Measurements from ENCODE around the gene JAKMIP2. TPM values are rescaled to one million over a fixed set of nuclear protein-coding genes. Genes with fewer than 3 reads are reported as not detected.
"Not testable (repeated sequence)": the region's sequence is repeated elsewhere in the genome, so short reads cannot be mapped to it uniquely, and the experiment has no call there.

JAKMIP2 gene
- total RNA-seq, 6 experiments from 2014 or later, result 0.07 to 0.56 (median 0.31) TPM

DNA sequence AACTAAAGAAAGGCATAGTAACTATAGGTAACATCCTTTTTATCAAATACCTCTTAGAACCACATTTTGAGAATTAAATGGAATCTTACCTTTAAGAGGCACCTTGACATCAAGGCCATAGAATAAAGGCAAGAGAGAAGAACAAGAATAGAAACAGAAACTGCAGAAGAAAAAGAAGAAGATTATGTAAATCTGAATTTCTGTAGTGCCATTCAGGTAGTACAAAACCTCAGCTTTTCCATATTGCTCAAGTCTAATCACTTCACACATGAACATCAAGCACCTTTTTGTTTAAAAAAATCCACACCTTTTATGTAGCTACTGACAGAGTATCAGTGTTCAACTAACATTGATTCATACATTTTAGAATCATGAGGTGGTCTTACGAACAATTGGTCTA lies 180.9 kb downstream of the JAKMIP2 start:
- Histone ChIP-seq H3K9me3 (no peaks in the 10 kb centered on the region), H3K27ac (no peak overlapping the region), H3K4me1 (no peaks in the 10 kb centered on the region), H3K36me3 (no peaks in the 10 kb centered on the region), H3K4me3 (no peak overlapping the region), H3K27me3 (no peaks in the 10 kb centered on the region)
- WGBS (ENCODE audit: insufficient coverage, low coverage, low lambda C conversion rate, missing lambda C conversion rate), result 0% methylated on average over 1 of the region's 1 CpG
- ATAC-seq (no peak), DNase-seq (no peak)
- no peak for TF ChIP-seq POLR2A (IDR thresholded peaks at IDR 0.05)
- intact Hi-C loops (cut with DNase I), result no loop called here

- intact Hi-C loops (cut with DNase I), result no loop called here
- WGBS (ENCODE audit: insufficient coverage, low coverage, low lambda C conversion rate, missing lambda C conversion rate), result 67% methylated on average over 1 of the region's 1 CpG
- TF ChIP-seq POLR2A (IDR thresholded peaks at IDR 0.05), result no peak
- TF ChIP-seq, protein P1, sequence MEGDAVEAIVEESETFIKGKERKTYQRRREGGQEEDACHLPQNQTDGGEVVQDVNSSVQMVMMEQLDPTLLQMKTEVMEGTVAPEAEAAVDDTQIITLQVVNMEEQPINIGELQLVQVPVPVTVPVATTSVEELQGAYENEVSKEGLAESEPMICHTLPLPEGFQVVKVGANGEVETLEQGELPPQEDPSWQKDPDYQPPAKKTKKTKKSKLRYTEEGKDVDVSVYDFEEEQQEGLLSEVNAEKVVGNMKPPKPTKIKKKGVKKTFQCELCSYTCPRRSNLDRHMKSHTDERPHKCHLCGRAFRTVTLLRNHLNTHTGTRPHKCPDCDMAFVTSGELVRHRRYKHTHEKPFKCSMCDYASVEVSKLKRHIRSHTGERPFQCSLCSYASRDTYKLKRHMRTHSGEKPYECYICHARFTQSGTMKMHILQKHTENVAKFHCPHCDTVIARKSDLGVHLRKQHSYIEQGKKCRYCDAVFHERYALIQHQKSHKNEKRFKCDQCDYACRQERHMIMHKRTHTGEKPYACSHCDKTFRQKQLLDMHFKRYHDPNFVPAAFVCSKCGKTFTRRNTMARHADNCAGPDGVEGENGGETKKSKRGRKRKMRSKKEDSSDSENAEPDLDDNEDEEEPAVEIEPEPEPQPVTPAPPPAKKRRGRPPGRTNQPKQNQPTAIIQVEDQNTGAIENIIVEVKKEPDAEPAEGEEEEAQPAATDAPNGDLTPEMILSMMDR (IDR thresholded peaks at IDR 0.05), result no peak
- Histone ChIP-seq H3K27ac (no peak overlapping the region), H3K9me3 (no peaks in the 10 kb centered on the region), H3K27me3 (no peaks in the 10 kb centered on the region), H3K4me3 (no peak overlapping the region), H3K36me3 (no peaks in the 10 kb centered on the region), H3K4me1 (no peaks in the 10 kb centered on the region)
- ATAC-seq (no peak), DNase-seq (no peak)
These were observed 191.4 kb downstream of the JAKMIP2 start for GRCh38 chr5:147591120-147591519.

DNA sequence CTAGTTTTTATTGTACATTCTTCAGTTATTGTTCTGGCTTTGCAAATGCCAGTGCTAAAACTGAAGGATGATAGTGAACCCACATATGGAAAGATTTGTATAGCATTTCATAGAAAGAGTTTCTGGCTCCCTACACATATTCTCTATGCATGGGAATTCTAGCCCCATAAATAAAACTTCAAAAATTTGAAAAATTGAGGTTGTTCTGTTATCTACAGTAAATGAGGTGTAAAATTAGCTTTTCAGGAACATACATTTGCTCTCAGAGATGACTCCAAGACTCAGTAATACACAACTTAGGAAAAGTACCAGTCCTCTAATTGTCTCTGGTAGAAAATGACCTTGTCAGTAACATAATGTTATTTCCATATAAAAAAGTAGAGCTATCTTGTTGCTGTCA lies 192.4 kb downstream of the JAKMIP2 start:
- no peak for ATAC-seq
- H3K4me3 ChIP-seq, result no peak overlapping the region
- no peaks in the 10 kb centered on the region for H3K4me1 ChIP-seq
- no peaks in the 10 kb centered on the region for H3K27me3 ChIP-seq
- no peaks in the 10 kb centered on the region for H3K36me3 ChIP-seq
- TF ChIP-seq, protein P1 (IDR thresholded peaks at IDR 0.05), result no peak
- no peak for TF ChIP-seq POLR2A (IDR thresholded peaks at IDR 0.05)
- intact Hi-C loops (cut with DNase I), result no loop called here
- no peaks in the 10 kb centered on the region for H3K9me3 ChIP-seq
- no peak for DNase-seq
- no peak overlapping the region for H3K27ac ChIP-seq

GRCh38 chr5:147586832-147587231 lies 195.7 kb downstream of the JAKMIP2 start:
- DNase-seq (no peak), ATAC-seq (no peak)
- intact Hi-C loops (cut with DNase I), result no loop called here
- TF ChIP-seq, protein P1 (IDR thresholded peaks at IDR 0.05), result no peak
- H3K36me3 ChIP-seq, result no peaks in the 10 kb centered on the region
- WGBS (ENCODE audit: insufficient coverage, low coverage, low lambda C conversion rate, missing lambda C conversion rate), result 92% methylated on average over 1 of the region's 1 CpG
- no peaks in the 10 kb centered on the region for H3K4me1 ChIP-seq
- no peak overlapping the region for H3K27ac ChIP-seq
- no peak overlapping the region for H3K4me3 ChIP-seq
- H3K27me3 ChIP-seq, result no peaks in the 10 kb centered on the region
- H3K9me3 ChIP-seq, result no peaks in the 10 kb centered on the region

DNA sequence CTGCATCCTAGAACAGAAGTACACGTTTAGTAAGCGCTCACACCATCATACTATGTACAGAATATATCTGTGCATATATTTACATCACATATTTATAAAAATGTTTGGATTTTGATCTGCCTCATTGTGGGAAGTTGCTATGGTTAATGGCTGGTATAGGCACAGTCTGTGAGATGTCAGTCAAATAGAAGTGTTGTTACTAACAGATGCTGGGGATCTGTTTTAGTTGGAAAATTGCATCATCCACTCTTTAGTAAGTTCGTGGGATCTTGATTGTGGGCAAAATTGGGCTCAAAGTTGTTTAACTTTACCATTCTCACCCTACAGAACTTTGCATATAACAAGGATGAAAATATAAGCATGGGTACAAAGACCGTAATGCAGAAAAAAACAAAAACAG lies 196.3 kb downstream of the JAKMIP2 start:
- Histone ChIP-seq H3K9me3 (no peaks in the 10 kb centered on the region), H3K4me1 (no peaks in the 10 kb centered on the region), H3K36me3 (no peaks in the 10 kb centered on the region), H3K27me3 (no peaks in the 10 kb centered on the region), H3K4me3 (no peak overlapping the region), H3K27ac (no peak overlapping the region)
- intact Hi-C loops (cut with DNase I), result no loop called here
- ATAC-seq (no peak), DNase-seq (no peak)
- TF ChIP-seq, protein P1 (IDR thresholded peaks at IDR 0.05), result no peak
- no peak for TF ChIP-seq POLR2A (IDR thresholded peaks at IDR 0.05)
- WGBS (ENCODE audit: insufficient coverage, low coverage, low lambda C conversion rate, missing lambda C conversion rate), result 80% methylated on average over 4 of the region's 4 CpGs

GRCh38 chr5:147582272-147582671 lies 200.3 kb downstream of the JAKMIP2 start:
- 45% methylated on average over 6 of the region's 6 CpGs for WGBS (ENCODE audit: insufficient coverage, low coverage, low lambda C conversion rate, missing lambda C conversion rate)
- ATAC-seq; H3K4me1 ChIP-seq; H3K36me3 ChIP-seq; H3K9me3 ChIP-seq; DNase-seq; intact Hi-C loops (cut with DNase I); H3K4me3 ChIP-seq; H3K27me3 ChIP-seq; H3K27ac ChIP-seq: not testable (repeated sequence)

GRCh38 chr5:147580418-147580817 lies 202.1 kb downstream of the JAKMIP2 start:
- H3K4me3 ChIP-seq; DNase-seq; H3K27me3 ChIP-seq; H3K36me3 ChIP-seq; H3K27ac ChIP-seq; H3K9me3 ChIP-seq; H3K4me1 ChIP-seq; ATAC-seq; intact Hi-C loops (cut with DNase I): not testable (repeated sequence)
- 86% methylated on average over 5 of the region's 7 CpGs for WGBS (ENCODE audit: insufficient coverage, low coverage, low lambda C conversion rate, missing lambda C conversion rate)
